GM12891 (cell line): ENCODE data around the gene FHIT.

Experiments
- POLR2A ChIP-seq: IDR thresholded peaks from 2 replicates; pipeline ENCODE4 v1.6.1; 2011; ENCODE audit warnings: low read depth, low read length, control low read depth
- POLR2AphosphoS5 ChIP-seq: IDR thresholded peaks from 2 replicates; pipeline ENCODE4 v1.6.1; 2011; ENCODE audit warnings: low read depth, low read length, control low read depth
- SPI1 ChIP-seq: IDR thresholded peaks from 2 replicates; pipeline ENCODE4 v1.6.1; 2011; ENCODE audit warnings: low read depth, low read length, control low read depth
- TAF1 ChIP-seq: IDR thresholded peaks from 2 replicates; pipeline ENCODE4 v1.6.1; 2011; ENCODE audit warnings: low read depth, low read length, control low read depth

DNA sequence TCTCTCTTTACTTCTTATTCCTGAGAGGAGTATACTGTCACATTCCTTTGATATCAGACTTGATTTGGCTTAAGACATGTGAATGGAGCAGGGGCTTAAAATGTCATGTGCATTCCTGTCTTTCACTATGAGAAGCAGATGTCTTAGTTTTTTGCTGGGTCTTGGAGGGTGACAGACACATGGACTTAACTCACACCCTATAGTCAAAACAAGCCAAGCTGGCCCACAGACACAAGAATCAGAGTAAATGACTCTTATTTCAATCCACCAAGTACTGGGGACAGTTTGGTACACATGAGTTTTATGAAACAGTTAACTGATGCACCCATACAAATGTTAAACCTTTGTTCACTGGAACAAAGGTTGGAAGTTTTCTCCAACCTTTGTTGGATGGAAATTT is 1177.3 kb downstream of the FHIT start:
- TF ChIP-seq POLR2AphosphoS5 (no peak), POLR2A (no peak), TAF1 (no peak), SPI1 (no peak)
